ENCODE measurements around the gene HLA-DOA. TPM values are rescaled to one million over a fixed set of nuclear protein-coding genes. Genes with fewer than 3 reads are reported as not detected.
A peak's percentile ranks its signal among the peaks of the same experiment; 100 is the strongest.

Gene HLA-DOA
- total and polyA plus RNA-seq, 2 of the 8 experiments (the other 6 are each of a cell fraction or from before 2014, with no cell fraction given): 23.7 to 89.0 TPM

- peak overlapping the region; percentile 99 for H3K27ac ChIP-seq (ENCODE audit: low read depth, low read length)
- peak overlapping the region; percentile 97 for H3K18ac ChIP-seq (ENCODE audit: extremely low read depth, low read length)
- no peak overlapping the region for H2BK120ac ChIP-seq (replicated peaks; ENCODE audit: low read depth, low read length)
- H2AFZ ChIP-seq (ENCODE audit: low read length): no peak overlapping the region
- 2% methylated on average over 58 of the region's 58 CpGs; no CpG with 5 or more reads in 1 of the 2 experiments for WGBS, 2 experiments (ENCODE audit: extremely low coverage in 1 of 2, insufficient coverage in 1 of 2, insufficient read length in 1 of 2, insufficient replicate concordance in 2 of 2, low coverage in 1 of 2, low lambda C conversion rate in 2 of 2, missing lambda C conversion rate in 1 of 2)
- no peak overlapping the region for H3K14ac ChIP-seq (ENCODE audit: insufficient read length)
- peak overlapping the region; percentile 93; the same call in 1 of the 2 replicates for H2AK5ac ChIP-seq (ENCODE audit: low read depth, low read length)
- H3K9me3 ChIP-seq (ENCODE audit: insufficient read depth in 2 of 2, low read depth in 1 of 2, low read length in 1 of 2): no peaks in the 10 kb centered on the region; a peak in 2 of 4 replicates
- peak; percentile 98 to 99 for DNase-seq (ENCODE audit: low read depth in 1 of 2, low spot score in 2 of 2)
- peaks cover 0 to 14% (median 7%) of the 10 kb centered on the region in 4 experiments; a peak in 5 of 7 replicates for H3K4me1 ChIP-seq (replicated peaks in 1 of 4; ENCODE audit: control insufficient read depth in 3 of 4, insufficient read depth in 4 of 4, low read length in 3 of 4)
- H3K23ac ChIP-seq (ENCODE audit: insufficient read length): no peak overlapping the region
- peak overlapping the region; percentile 97; the same call in 1 of the 2 replicates for H4K8ac ChIP-seq (ENCODE audit: extremely low read depth, insufficient read depth, low read length)
- peak overlapping the region; percentile 91 for H3K56ac ChIP-seq (replicated peaks; ENCODE audit: insufficient read length, low read depth, low read length)
- peak overlapping the region; percentile 62 for H4K5ac ChIP-seq (ENCODE audit: insufficient read length, low read depth, low read length)
- H2BK20ac ChIP-seq (ENCODE audit: low read length): no peak overlapping the region
- H3K4me2 ChIP-seq (ENCODE audit: insufficient read depth in 1 of 2, low read depth in 2 of 2, low read length in 2 of 2): peak overlapping the region; percentile 75 to 90
- ChIA-PET CTCF (ENCODE audit: partially characterized antibody) (interaction anchor here (0.5 to 14.6 kb wide), 14 partner anchors 11 to 1164 kb away, joined by 3 to 110 read pairs (median 4); partner anchors contain the start of genes B3GALT4, GPSM3, HLA-DMA and TAP2), POLR2A (ENCODE audit: partially characterized antibody) (interaction anchor here (0.6 to 33.3 kb wide), 99 partner anchors 6 to 1242 kb away, joined by 3 to 1158 read pairs (median 4); partner anchors contain the start of genes ATF6B, B3GALT4, BRD2 and COL11A2)
- peak overlapping the region; percentile 100 for H2BK5ac ChIP-seq (ENCODE audit: low read depth, low read length)
- peak overlapping the region; percentile 96; the same call in 1 of the 2 replicates for H2BK12ac ChIP-seq (ENCODE audit: low read depth, low read length)
- H4K20me1 ChIP-seq (replicated peaks in 1 of 2; ENCODE audit: control insufficient read depth in 1 of 2, insufficient read depth in 2 of 2, low read length in 2 of 2): peaks cover 41 to 44% of the 10 kb centered on the region in 2 experiments
- H3K4me3 ChIP-seq (ENCODE audit: extremely low read depth in 1 of 4, insufficient read depth in 2 of 4, low read depth in 3 of 4, low read length in 4 of 4): peak overlapping the region; percentile 90 to 99 (median 98)
- H2BK15ac ChIP-seq (ENCODE audit: low read length): peak overlapping the region; percentile 12; the same call in 1 of the 2 replicates
- peak overlapping the region; percentile 92 for H4K91ac ChIP-seq (replicated peaks; ENCODE audit: insufficient read length, low read length)
- peaks cover 25 to 48% (median 35%) of the 10 kb centered on the region in 4 experiments for H3K36me3 ChIP-seq (ENCODE audit: control insufficient read depth in 2 of 4, insufficient read depth in 4 of 4, low read length in 3 of 4)
- H3K9ac ChIP-seq (replicated peaks in 1 of 4; ENCODE audit: extremely low read depth in 1 of 4, low read depth in 3 of 4, low read length in 3 of 4): peak overlapping the region; percentile 92 to 100 (median 96)
- H3K23me2 ChIP-seq (ENCODE audit: low read depth, low read length): peaks cover 22% of the 10 kb centered on the region
- no peaks in the 10 kb centered on the region for H3K27me3 ChIP-seq (replicated peaks in 1 of 4; ENCODE audit: control insufficient read depth in 3 of 4, extremely low read depth in 1 of 4, insufficient read depth in 3 of 4, low read length in 3 of 4)
- FAIRE-seq: no peak
- H3K4ac ChIP-seq (replicated peaks; ENCODE audit: insufficient read length, low read depth, low read length): peak overlapping the region; percentile 99
- H3K79me1 ChIP-seq (ENCODE audit: low read depth, low read length): peaks cover 4% of the 10 kb centered on the region
- H3K79me2 ChIP-seq (ENCODE audit: control insufficient read depth in 1 of 2, insufficient read depth in 2 of 2, low read length in 2 of 2): peaks cover 43 to 79% of the 10 kb centered on the region in 2 experiments
- no peak for TF ChIP-seq ATF3 (IDR thresholded peaks at IDR 0.05; ENCODE audit: insufficient read depth, low read depth, low read length)
- TF ChIP-seq KDM5A (IDR thresholded peaks at IDR 0.05; ENCODE audit: low read length): no peak
- TF ChIP-seq CTBP2 (IDR thresholded peaks at IDR 0.05; ENCODE audit: borderline replicate concordance, insufficient read depth, insufficient read length, low read length): peak; percentile 83
- peak; percentile 84 for TF ChIP-seq BACH1 (IDR thresholded peaks at IDR 0.05; ENCODE audit: low read length)
- TF ChIP-seq YY1 (IDR thresholded peaks at IDR 0.05; ENCODE audit: low read depth, low read length): peak; percentile 96; the same call in 1 of the 2 replicates
- TF ChIP-seq KDM4A (IDR thresholded peaks at IDR 0.05; ENCODE audit: low read depth, low read length, severe bottlenecking): peak; percentile 2
- TF ChIP-seq PHF8 (conservative IDR thresholded peaks at IDR 0.05; ENCODE audit: low read depth, low read length): peak; percentile 61
- TF ChIP-seq SIN3A (conservative IDR thresholded peaks at IDR 0.05 in 1 of 2, IDR thresholded peaks at IDR 0.05 in 1 of 2; ENCODE audit: low read depth in 1 of 2, low read length in 2 of 2): peak in 1 of 2 experiments; percentile 42; a peak in 1 of 4 replicates
- no peak for TF ChIP-seq RAD21 (IDR thresholded peaks at IDR 0.05 in 1 of 2, conservative IDR thresholded peaks at IDR 0.05 in 1 of 2; ENCODE audit: low read depth in 2 of 2, low read length in 2 of 2)
Observed at GRCh38 chr6:32971581-32972352, 37.6 kb downstream of the HLA-DOA start.

Data from H1 (cell line).